PC-9 (cell line): Measurements from ENCODE around the gene REC114.

Experiments used
- CTCF ChIP-seq: fragments of 200-600 bp; sonication (generic); conservative IDR thresholded peaks from 2 replicates; pipeline ENCODE4 v1.6.1; 2017; ENCODE audit warnings: mixed run types, antibody characterized with exemption, mild to moderate bottlenecking, moderate library complexity
- EZH2 ChIP-seq: fragments of 200-600 bp; sonication (generic); IDR thresholded peaks from 2 replicates; pipeline ENCODE4 v1.8.0; 2017; ENCODE audit warnings: antibody characterized with exemption, low read depth

DNA sequence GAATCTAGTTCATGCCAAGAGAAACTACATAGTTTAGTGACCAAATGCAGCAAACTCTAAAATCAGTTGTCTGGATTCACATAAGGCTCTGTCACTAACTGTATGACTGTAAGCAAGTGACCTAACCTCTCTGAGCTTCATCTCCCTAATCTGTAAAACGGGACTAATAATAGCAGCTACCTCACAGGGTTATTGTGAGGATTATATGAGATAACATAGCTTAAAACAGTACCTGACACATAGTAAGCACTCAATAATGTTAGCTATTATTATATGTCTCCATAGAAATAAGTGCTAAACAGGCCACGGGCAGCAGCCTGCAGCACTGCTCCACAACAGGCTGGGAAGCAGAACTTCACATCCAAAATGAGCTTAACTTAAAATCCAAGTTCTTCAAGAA is 160.0 kb downstream of the REC114 start:
- TF ChIP-seq CTCF (no peak), EZH2 (no peak)
